ENCODE measurements around the gene SLC6A11. TPM values are rescaled to one million over a fixed set of nuclear protein-coding genes. Genes with fewer than 3 reads are reported as not detected.

SLC6A11 gene
- total RNA-seq, 1 experiment from 2014 or later: 1.5 TPM

- no peaks in the 10 kb centered on the region for H3K23me2 ChIP-seq (ENCODE audit: insufficient read length, low read depth, low read length, poor library complexity, severe bottlenecking)
- no peaks in the 10 kb centered on the region for H3K79me2 ChIP-seq (ENCODE audit: insufficient read depth, low read length)
- H4K20me1 ChIP-seq (ENCODE audit: control insufficient read depth, insufficient read depth, insufficient read length): no peaks in the 10 kb centered on the region
- no peak overlapping the region for H4K8ac ChIP-seq (replicated peaks; ENCODE audit: insufficient read length, low read depth, low read length)
- no peak for TF ChIP-seq CTCF (conservative IDR thresholded peaks at IDR 0.05)
- WGBS (ENCODE audit: extremely low coverage, insufficient read length, low lambda C conversion rate): no CpG with 5 or more reads among the region's 2 CpGs
- DNase-seq: no peak
- no peak overlapping the region for H3K27ac ChIP-seq (ENCODE audit: insufficient read length, low read depth, low read length)
- Mint-ChIP-seq H3K27ac (no peak overlapping the region), H3K4me3 (no peak overlapping the region), H3K4me1 (no peaks in the 10 kb centered on the region), H3K27me3 (ENCODE audit: low read depth) (peaks cover 66% of the 10 kb centered on the region), H3K36me3 (ENCODE audit: insufficient read depth in 1 of 3, low read depth in 3 of 3) (no peaks in the 10 kb centered on the region), H3K9me3 (no peaks in the 10 kb centered on the region)
- no peaks in the 10 kb centered on the region for H3K4me1 ChIP-seq (ENCODE audit: insufficient read depth, low read length)
- H2AK5ac ChIP-seq (ENCODE audit: insufficient read length, low read length): no peak overlapping the region
- H2BK12ac ChIP-seq (ENCODE audit: insufficient read length, low read depth, low read length): no peak overlapping the region
- H2BK5ac ChIP-seq (ENCODE audit: insufficient read length, low read length): no peak overlapping the region
- H3K4ac ChIP-seq (ENCODE audit: low read depth, low read length): no peak overlapping the region
- no peak overlapping the region for H3K14ac ChIP-seq (ENCODE audit: insufficient read depth, low read length)
- H3K9me3 ChIP-seq (ENCODE audit: control insufficient read depth, low read depth, low read length): no peaks in the 10 kb centered on the region
- H3K27me3 ChIP-seq (ENCODE audit: insufficient read depth, low read length): no peaks in the 10 kb centered on the region; the same call in 1 of the 2 replicates
- H2BK15ac ChIP-seq (ENCODE audit: low read depth, low read length): no peak overlapping the region
- no peak overlapping the region for H3K9ac ChIP-seq (ENCODE audit: extremely low read depth, insufficient read length, low read length)
- H2AFZ ChIP-seq (ENCODE audit: low read length): no peak overlapping the region
- H3K18ac ChIP-seq (ENCODE audit: insufficient read length, low read depth, low read length): no peak overlapping the region
- no peak overlapping the region for H3K4me2 ChIP-seq (ENCODE audit: insufficient read depth, insufficient read length, low read length)
- H2BK120ac ChIP-seq (ENCODE audit: low read depth, low read length, poor library complexity, severe bottlenecking): no peak overlapping the region
- H4K91ac ChIP-seq (ENCODE audit: insufficient read length, low read depth, low read length): no peak overlapping the region
- no peaks in the 10 kb centered on the region for H3K79me1 ChIP-seq (ENCODE audit: insufficient read depth, low read depth, low read length, poor library complexity, severe bottlenecking)
- H4K5ac ChIP-seq (ENCODE audit: insufficient read length, low read depth, low read length): no peak overlapping the region
- no peak overlapping the region for H3K56ac ChIP-seq (ENCODE audit: insufficient read length, low read depth, low read length)
- no peak overlapping the region for H3T11ph ChIP-seq (ENCODE audit: low read length)
- H2BK20ac ChIP-seq (ENCODE audit: low read depth, low read length, poor library complexity, severe bottlenecking): no peak overlapping the region
- no peak overlapping the region for H3K23ac ChIP-seq (ENCODE audit: insufficient read length, low read depth, low read length)
These were observed 11.8 kb upstream of the SLC6A11 start for GRCh38 chr3:10804183-10804648.
